EH (cell line): ENCODE data around the gene PLBD1.

Experiments
- DNase-seq: peaks from one replicate; pipeline ENCODE4 v3.0.0-alpha.2; 2015; ENCODE audit warnings: low read depth

PLBD1 gene

DNA sequence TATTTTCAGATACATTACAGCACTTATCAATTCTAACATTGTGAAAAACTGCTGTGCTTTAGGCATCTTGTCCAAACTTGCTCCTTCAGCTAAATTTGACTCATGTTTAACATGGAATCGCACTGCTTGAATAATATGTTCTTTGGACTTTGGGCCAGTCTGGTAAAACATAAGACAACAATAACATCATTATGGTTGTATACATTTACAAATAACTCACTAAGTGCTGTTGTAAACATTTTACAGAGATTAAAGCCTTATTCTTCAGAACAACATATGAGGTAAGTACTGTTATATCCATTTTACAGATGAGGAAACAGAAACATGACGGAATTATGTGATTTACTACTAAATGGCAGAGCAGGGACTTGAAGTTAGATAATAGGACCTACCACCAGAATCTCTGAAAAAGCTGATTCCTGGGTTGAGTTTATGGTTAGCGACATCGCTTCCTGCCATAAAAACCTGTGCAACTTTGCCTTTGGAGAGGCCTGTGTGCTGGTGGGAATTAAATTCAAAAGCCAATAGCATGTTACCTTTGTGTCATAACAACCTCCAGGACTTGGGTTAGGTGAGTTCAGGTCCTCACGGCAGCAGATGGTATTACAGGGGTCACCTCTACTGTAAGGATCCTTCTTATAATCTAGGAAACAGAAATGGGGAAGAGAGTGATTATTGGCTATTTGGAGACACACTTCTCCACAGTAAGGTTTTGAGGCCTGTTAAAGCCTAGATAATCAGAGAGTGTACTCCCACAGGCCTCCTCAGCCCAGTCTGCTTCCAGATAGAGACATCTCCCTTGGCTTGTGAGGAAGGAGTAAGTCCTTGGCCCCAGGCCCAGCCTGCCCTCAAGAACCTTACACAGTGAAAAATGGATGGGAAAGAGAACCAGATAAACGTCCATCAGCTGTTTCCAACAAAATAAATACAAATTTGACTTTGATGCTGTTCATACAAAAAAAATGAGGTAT lies 61.8 kb downstream of the PLBD1 start:
- no peak for DNase-seq

DNA sequence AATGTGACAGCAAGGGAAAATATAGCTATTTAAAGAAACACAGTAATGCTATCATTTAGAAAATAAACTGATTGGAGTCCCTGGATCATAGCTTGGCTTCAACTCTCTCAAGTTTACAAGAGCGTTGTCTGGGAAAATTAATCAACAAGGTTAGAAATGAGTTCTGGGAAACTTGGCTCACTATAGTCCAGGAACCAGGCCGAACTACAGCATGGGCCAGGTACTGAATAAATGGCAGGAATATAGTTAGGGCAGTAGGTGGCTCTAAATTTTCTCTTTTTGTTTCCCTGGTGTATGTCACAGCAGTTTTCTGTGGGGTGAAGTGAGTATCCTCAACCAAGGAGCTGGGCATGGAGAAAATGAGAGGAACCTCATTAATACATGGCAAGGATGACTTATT lies 72.4 kb downstream of the PLBD1 start:
- no peak for DNase-seq

DNA sequence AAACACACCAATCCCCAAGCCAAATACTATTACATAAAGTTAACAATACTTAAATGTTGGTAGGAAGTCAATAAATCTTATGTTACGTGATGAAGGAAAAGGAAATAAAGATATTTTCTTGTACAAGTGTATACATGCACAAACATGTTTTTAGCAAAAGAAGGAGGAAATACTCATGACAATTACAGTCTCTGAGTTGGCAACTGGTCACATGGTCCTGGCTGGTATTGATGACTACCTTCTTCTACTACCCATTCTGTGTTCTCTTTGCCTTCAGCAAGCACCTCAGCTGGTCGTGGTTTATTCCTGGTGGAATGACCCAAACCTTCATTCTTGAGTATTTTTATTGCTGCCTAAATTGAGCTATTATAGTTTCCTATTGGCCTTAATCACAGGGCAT lies 84.8 kb downstream of the PLBD1 start:
- no peak for DNase-seq

DNA sequence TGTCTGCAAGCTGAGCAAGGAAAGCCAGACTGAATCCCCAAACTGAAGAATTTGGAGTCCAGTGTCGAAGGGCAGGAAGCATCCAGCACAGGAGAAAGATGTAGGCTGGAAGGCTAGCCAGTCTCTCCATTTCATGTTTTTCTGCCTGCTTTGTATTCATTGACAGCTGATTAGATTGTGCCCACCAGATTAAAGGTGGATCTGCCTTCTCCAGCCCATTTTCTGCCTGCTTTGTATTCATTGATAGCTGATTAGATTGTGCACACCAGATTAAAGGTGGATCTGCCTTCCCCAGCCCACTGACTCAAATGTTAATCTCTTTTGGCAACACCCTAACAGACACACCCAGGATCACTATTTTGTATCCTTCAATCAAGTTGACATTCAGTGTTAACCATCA lies 85.3 kb downstream of the PLBD1 start:
- DNase-seq, result no peak

DNA sequence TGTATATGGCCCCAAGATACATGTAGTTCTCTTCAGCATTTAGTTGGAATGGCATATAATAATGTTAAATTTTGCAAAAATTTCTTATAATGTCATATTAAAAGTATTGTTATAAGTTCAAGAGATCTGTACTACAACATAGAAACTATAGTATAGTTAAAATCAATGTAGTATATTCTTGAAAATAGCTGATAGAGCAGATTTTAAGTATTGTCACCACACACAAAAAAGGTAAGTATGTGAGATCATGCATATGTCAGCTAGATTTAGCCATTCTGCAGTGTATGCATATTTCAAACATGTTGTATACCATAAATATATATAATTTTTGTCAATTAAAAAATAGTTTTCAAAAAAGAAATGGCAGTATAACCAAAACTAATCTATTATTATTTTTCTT lies 86.5 kb downstream of the PLBD1 start:
- no peak for DNase-seq

DNA sequence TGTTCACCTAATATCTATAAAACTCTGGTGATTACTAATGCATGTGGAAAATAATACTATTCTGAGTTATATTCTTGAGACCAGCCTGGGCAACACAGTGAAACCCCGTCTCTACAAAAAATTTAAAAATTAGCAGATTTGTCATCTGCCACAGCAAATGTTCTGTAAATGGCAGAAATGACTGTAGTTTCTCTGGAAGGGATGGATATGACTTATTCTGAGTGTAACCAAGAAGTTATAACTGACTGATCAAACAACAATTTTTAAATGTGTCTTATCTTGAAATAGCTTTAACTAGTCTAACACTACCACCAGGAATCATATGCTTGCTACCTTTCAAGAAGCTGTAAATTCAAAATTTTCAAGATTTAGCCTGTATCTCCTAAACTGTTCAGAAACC lies 88.7 kb downstream of the PLBD1 start:
- no peak for DNase-seq

DNA sequence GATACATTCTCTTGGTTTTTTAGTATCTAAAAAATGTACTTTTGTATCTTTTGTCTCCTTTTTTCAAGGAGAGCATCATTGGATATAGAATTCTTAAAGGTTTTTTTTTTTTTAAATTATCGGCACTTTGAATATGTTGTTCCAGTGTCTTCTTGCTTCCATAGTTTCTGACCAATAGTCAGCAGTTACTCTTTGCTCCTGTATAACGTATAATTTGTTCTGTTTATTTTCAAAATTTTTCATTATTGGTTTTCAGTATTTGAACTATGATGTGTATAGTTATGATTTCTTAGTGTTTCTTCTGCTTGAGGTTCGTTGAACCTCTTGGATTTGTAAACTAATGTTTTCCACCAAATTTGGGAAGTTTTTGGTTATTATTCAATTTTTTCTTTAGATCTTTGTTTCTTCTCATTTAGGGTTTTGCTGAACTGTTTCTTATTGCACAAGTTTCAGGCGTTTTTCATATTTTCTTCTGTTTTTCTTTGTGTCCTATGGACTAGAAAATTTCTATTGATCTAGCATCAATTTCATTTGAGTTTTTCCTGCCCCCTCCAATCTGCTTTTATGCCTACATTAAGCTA lies 93.9 kb downstream of the PLBD1 start:
- peak; percentile 33 for DNase-seq

DNA sequence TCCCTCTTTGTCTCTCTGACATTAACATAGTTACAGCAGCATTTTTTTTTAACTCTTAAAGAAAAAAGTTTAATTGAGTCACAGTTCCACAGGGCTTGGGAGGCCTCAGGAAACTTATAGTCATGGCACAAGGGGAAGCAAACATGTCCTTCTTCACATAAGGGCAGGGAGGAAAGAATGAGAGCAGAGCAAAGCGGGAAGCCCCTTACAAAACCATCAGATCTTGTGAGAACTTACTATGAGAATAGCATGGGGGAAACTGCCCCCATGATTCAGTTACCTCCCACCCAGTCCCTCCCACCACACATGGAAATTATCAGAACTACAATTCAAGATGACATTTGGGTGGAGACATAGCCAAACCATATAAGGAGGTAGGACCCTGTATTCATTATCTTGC lies 96.2 kb downstream of the PLBD1 start:
- DNase-seq, result no peak

DNA sequence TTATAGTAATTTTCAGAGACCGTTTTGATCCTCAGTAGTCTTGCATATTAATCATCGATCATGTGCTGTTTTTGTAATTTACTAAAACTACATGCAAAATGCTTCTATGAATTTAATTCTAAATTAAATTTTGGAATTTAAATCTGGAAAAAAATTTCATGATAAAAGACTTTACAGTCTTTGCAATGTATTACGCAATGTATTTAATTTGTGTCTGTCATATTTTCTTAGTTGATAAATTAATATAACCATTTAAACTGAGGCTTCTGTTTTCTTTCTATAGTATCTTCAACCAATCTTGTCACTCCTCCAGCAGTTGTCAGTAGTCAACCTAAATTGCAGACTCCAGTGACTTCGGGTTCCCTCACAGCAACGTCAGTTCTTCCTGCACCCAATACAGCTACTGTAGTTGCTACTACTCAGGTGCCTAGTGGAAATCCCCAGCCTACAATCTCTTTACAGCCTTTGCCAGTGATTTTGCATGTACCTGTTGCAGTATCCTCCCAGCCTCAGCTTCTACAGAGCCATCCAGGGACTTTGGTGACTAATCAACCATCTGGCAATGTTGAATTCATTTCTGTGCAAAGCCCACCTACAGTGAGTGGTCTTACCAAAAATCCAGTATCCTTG lies 107.4 kb downstream of the PLBD1 start:
- DNase-seq, result no peak

DNA sequence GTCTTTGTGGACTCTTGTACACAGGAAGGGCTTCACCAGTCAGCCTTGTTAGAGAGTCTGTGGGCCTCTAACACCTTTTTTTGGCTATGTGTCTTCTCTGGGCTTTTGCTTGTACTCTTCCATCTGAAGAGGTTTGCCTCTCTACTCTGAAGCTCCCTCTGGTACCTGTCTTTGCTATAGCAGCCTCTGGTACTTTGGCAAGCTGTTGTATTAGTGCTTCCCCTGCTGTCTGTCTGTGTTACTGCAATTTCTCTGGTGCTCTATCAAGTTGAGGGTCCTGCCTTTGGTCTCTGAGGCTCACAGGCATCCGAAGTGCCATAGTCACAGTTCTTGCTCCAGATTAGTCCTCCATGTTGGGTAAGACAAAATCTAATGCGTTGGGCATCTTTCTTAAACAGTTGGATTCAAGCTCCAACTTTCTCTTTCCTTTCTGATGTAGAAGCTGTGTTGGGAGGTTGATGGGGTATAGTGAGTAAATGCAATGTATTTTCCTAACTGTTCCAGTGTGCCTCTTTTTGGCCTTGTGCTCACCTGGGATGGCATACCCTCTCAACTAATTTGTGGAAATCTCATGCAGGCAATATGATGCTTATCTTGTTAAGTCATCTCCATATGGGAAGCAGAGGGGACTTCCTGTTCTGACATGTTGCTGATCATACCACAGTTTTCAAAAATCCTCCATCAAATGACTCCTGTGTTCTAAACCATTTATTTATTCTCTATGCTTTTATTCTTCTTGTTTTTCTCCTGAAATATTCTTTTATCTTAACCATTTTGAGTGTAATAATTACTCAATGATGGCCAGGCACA lies 113.4 kb downstream of the PLBD1 start:
- DNase-seq, result peak; percentile 53
